ENCODE data around the gene DAPK2. TPM values are rescaled to one million over a fixed set of nuclear protein-coding genes. Genes with fewer than 3 reads are reported as not detected.

The DAPK2 gene
- polyA plus RNA-seq, 2 of the 4 experiments (the other 2 are of a cell fraction) = 3.1 to 4.8 TPM

GRCh38 chr15:63931556-63931955 is 114.7 kb downstream of the DAPK2 start:
- ChIA-PET POLR2A (interaction anchor here (0.6 kb wide), 1 partner anchor 24 kb away, joined by 3 read pairs; no protein-coding TSS in a partner anchor), CTCF (interaction anchor here (0.7 to 5.8 kb wide), 5 partner anchors 10 to 115 kb away, joined by 3 to 50 read pairs (median 6); partner anchors contain the start of gene DAPK2)
- no peak overlapping the region for H3K4me3 ChIP-seq
- H3K9me3 ChIP-seq = no peaks in the 10 kb centered on the region
- H3K4me2 ChIP-seq = no peak overlapping the region
- H3K27ac ChIP-seq = no peak overlapping the region
- no peak for FAIRE-seq
- no peak; a peak in 1 of 6 replicates for ATAC-seq
- TF ChIP-seq USF2 (IDR thresholded peaks at IDR 0.05) = no peak
- no peak for TF ChIP-seq CHD2 (IDR thresholded peaks at IDR 0.05; ENCODE audit: low read length, partially characterized antibody)
- no peak for TF ChIP-seq SREBF2 (IDR thresholded peaks at IDR 0.05)
- no peak for TF ChIP-seq RARB (CRISPR knock-in tag; IDR thresholded peaks at IDR 0.05)
- no peak for TF ChIP-seq JUNB (IDR thresholded peaks at IDR 0.05)
- no peak for TF ChIP-seq EP300 (IDR thresholded peaks at IDR 0.05)
- no peak for TF ChIP-seq ELK1 (IDR thresholded peaks at IDR 0.05; ENCODE audit: low read depth, low read length)
- no peak for TF ChIP-seq ZNF302 (CRISPR knock-in tag; IDR thresholded peaks at IDR 0.05)
- TF ChIP-seq MYC (IDR thresholded peaks at IDR 0.05; ENCODE audit: borderline replicate concordance, low read length) = no peak
- TF ChIP-seq REST (IDR thresholded peaks at IDR 0.05) = no peak
- TF ChIP-seq FOXS1 (CRISPR knock-in tag; IDR thresholded peaks at IDR 0.05) = no peak
- TF ChIP-seq TFCP2L1 (CRISPR knock-in tag; IDR thresholded peaks at IDR 0.05) = no peak
- TF ChIP-seq HOXA7 (CRISPR knock-in tag; IDR thresholded peaks at IDR 0.05) = no peak
- H3K4me1 ChIP-seq = 0 out of 3 replicates have a peak, but pooled peaks cover 3% of the 10 kb centered on the region
- WGBS (ENCODE audit: missing lambda C conversion rate) = 65% methylated on average over 4 of the region's 4 CpGs
- DNase-seq (ENCODE audit: low read depth in 1 of 2, low spot score in 1 of 2) = no peak

GRCh38 chr15:63930034-63930433 is 116.3 kb downstream of the DAPK2 start:
- DNase-seq (ENCODE audit: low read depth in 1 of 2, low spot score in 1 of 2) = no peak
- no peak for FAIRE-seq
- TF ChIP-seq EHF (CRISPR knock-in tag; IDR thresholded peaks at IDR 0.05) (no peak), RARB (CRISPR knock-in tag; IDR thresholded peaks at IDR 0.05) (no peak), CTCF (IDR thresholded peaks at IDR 0.05) (no peak), EHMT2 (IDR thresholded peaks at IDR 0.05; ENCODE audit: low read depth) (no peak), ZNF302 (CRISPR knock-in tag; IDR thresholded peaks at IDR 0.05) (no peak), SREBF2 (IDR thresholded peaks at IDR 0.05) (no peak), ELK1 (IDR thresholded peaks at IDR 0.05; ENCODE audit: low read depth, low read length) (no peak), BCL3 (IDR thresholded peaks at IDR 0.05) (no peak), JUNB (IDR thresholded peaks at IDR 0.05) (no peak), HOXB13 (CRISPR knock-in tag; IDR thresholded peaks at IDR 0.05; ENCODE audit: low read depth) (no peak), HEYL (CRISPR knock-in tag; IDR thresholded peaks at IDR 0.05) (no peak), HOXB5 (CRISPR knock-in tag; IDR thresholded peaks at IDR 0.05) (no peak), ESRRA (IDR thresholded peaks at IDR 0.05; ENCODE audit: borderline replicate concordance, low read length) (no peak)
- Histone ChIP-seq H3K4me3 (no peak overlapping the region), H3K4me2 (no peak overlapping the region), H3K4me1 (0 out of 3 replicates have a peak, but pooled peaks cover 3% of the 10 kb centered on the region), H3K9me3 (no peaks in the 10 kb centered on the region), H3K27ac (no peak overlapping the region)
- no peak for ATAC-seq
- WGBS (ENCODE audit: missing lambda C conversion rate) = 85% methylated on average over 7 of the region's 7 CpGs
- CTCF ChIA-PET = interaction anchor here (1.0 to 6.0 kb wide), 6 partner anchors 12 to 251 kb away, joined by 3 to 40 read pairs (median 3); no protein-coding TSS in a partner anchor
- POLR2A ChIA-PET = no interaction called here

All from A549 (cell line).